H9 (cell line): ENCODE results near the gene STX8. TPM values are rescaled to one million over a fixed set of nuclear protein-coding genes. Genes with fewer than 3 reads are reported as not detected.

ENCODE experiments used
- DNase-seq: peaks from one replicate; pipeline ENCODE4 v3.0.0-alpha.2; 2017
- H2AFZ ChIP-seq: one replicate; pipeline ENCODE4 v1.6.1; 2013; ENCODE audit warnings: mild to moderate bottlenecking, low read length, control low read depth, moderate library complexity
- H2AK5ac ChIP-seq: 2 replicates; pipeline ENCODE4 v1.6.1; 2013; ENCODE audit warnings: low read length, control low read depth, mixed read lengths; ENCODE audit not compliant: insufficient read length
- H2BK120ac ChIP-seq: one replicate; pipeline ENCODE4 v1.6.1; 2013; ENCODE audit warnings: low read depth, mild to moderate bottlenecking, low read length, control low read depth, inconsistent platforms; ENCODE audit not compliant: poor library complexity, severe bottlenecking
- H2BK12ac ChIP-seq: 2 replicates; pipeline ENCODE4 v1.6.1; 2013; ENCODE audit warnings: low read length, control low read depth, mixed read lengths, low read depth; ENCODE audit not compliant: insufficient read length
- H2BK15ac ChIP-seq: 2 replicates; pipeline ENCODE4 v1.6.1; 2013; ENCODE audit warnings: low read depth, low read length, control low read depth
- H2BK20ac ChIP-seq: one replicate; pipeline ENCODE4 v1.6.1; 2013; ENCODE audit warnings: low read depth, mild to moderate bottlenecking, low read length, control low read depth, inconsistent platforms; ENCODE audit not compliant: poor library complexity, severe bottlenecking
- H2BK5ac ChIP-seq: 2 replicates; pipeline ENCODE4 v1.6.1; 2013; ENCODE audit warnings: low read length, control low read depth, mixed read lengths; ENCODE audit not compliant: insufficient read length
- H3K14ac ChIP-seq: 2 replicates; pipeline ENCODE4 v1.6.1; 2013; ENCODE audit warnings: low read length, control low read depth; ENCODE audit not compliant: insufficient read depth
- H3K18ac ChIP-seq: 2 replicates; pipeline ENCODE4 v1.6.1; 2013; ENCODE audit warnings: low read depth, mild to moderate bottlenecking, mixed read lengths, low read length, control low read depth; ENCODE audit not compliant: insufficient read length
- H3K23ac ChIP-seq: 2 replicates; pipeline ENCODE4 v1.6.1; 2013; ENCODE audit warnings: low read length, control low read depth, mixed read lengths, low read depth; ENCODE audit not compliant: insufficient read length
- H3K23me2 ChIP-seq: 2 replicates; pipeline ENCODE4 v1.6.1; 2013; ENCODE audit warnings: low read depth, mild to moderate bottlenecking, mixed read lengths, low read length, control low read depth; ENCODE audit not compliant: insufficient read length, poor library complexity, severe bottlenecking
- H3K27ac ChIP-seq: 2 replicates; pipeline ENCODE4 v1.5.1; 2013; ENCODE audit warnings: low read length, control low read depth, mixed read lengths, low read depth; ENCODE audit not compliant: insufficient read length
- H3K27me3 ChIP-seq: 2 replicates; pipeline ENCODE4 v1.6.1; 2013; ENCODE audit warnings: low read length, control low read depth, inconsistent platforms; ENCODE audit not compliant: insufficient read depth
- H3K4ac ChIP-seq: 2 replicates; pipeline ENCODE4 v1.6.1; 2013; ENCODE audit warnings: low read depth, mild to moderate bottlenecking, control low read depth, inconsistent platforms, low read length, moderate library complexity
- H3K4me1 ChIP-seq: 2 replicates; pipeline ENCODE4 v1.6.1; 2013; ENCODE audit warnings: low read length, control low read depth, inconsistent platforms; ENCODE audit not compliant: insufficient read depth
- H3K4me2 ChIP-seq: 2 replicates; pipeline ENCODE4 v1.6.1; 2013; ENCODE audit warnings: low read length, control low read depth, mixed read lengths; ENCODE audit not compliant: insufficient read length, insufficient read depth
- H3K56ac ChIP-seq: 2 replicates; pipeline ENCODE4 v1.6.1; 2013; ENCODE audit warnings: low read depth, mild to moderate bottlenecking, mixed read lengths, low read length, control low read depth; ENCODE audit not compliant: insufficient read length
- H3K79me1 ChIP-seq: 2 replicates; pipeline ENCODE4 v1.6.1; 2013; ENCODE audit warnings: low read depth, mild to moderate bottlenecking, moderate library complexity, low read length, control low read depth, inconsistent platforms; ENCODE audit not compliant: insufficient read depth, poor library complexity, severe bottlenecking
- H3K79me2 ChIP-seq: 2 replicates; pipeline ENCODE4 v1.6.1; 2013; ENCODE audit warnings: low read length, control low read depth, inconsistent platforms; ENCODE audit not compliant: insufficient read depth
- H3K9ac ChIP-seq: 2 replicates; pipeline ENCODE4 v1.6.1; 2013; ENCODE audit warnings: low read length, control low read depth, mixed read lengths; ENCODE audit not compliant: insufficient read length; ENCODE audit errors: extremely low read depth
- H3K9me3 ChIP-seq: one replicate; pipeline ENCODE4 v1.6.1; 2013; ENCODE audit warnings: low read depth, low read length, inconsistent platforms; ENCODE audit not compliant: control insufficient read depth
- H3T11ph ChIP-seq: one replicate; pipeline ENCODE4 v1.6.1; 2013; ENCODE audit warnings: mild to moderate bottlenecking, low read length, control low read depth, inconsistent platforms
- H4K20me1 ChIP-seq: one replicate; pipeline ENCODE4 v1.6.1; 2013; ENCODE audit not compliant: control insufficient read depth, insufficient read length, insufficient read depth
- H4K5ac ChIP-seq: 2 replicates; pipeline ENCODE4 v1.6.1; 2013; ENCODE audit warnings: low read depth, mild to moderate bottlenecking, mixed read lengths, low read length, control low read depth; ENCODE audit not compliant: insufficient read length
- H4K8ac ChIP-seq: replicated peaks from 2 replicates; pipeline ENCODE4 v1.6.1; 2013; ENCODE audit warnings: low read length, control low read depth, mixed read lengths, low read depth; ENCODE audit not compliant: insufficient read length
- H4K91ac ChIP-seq: 2 replicates; pipeline ENCODE4 v1.6.1; 2013; ENCODE audit warnings: low read depth, mild to moderate bottlenecking, moderate library complexity, mixed read lengths, low read length, control low read depth; ENCODE audit not compliant: insufficient read length
- H3K27ac Mint-ChIP-seq, 3 experiments: 2 replicates in 2 of 3; 3 replicates in 1 of 3; pipeline ENCODE4 v1.8.0; 2020 to 2021; ENCODE audit warnings: mixed read lengths in 3 of 3, mild to moderate bottlenecking in 1 of 3, moderate library complexity in 1 of 3
- H3K27me3 Mint-ChIP-seq: 2 replicates; pipeline ENCODE4 v1.8.0; 2021; ENCODE audit warnings: low read depth, mild to moderate bottlenecking, moderate library complexity, mixed read lengths
- H3K36me3 Mint-ChIP-seq, 3 experiments: 2 replicates in 2 of 3; 3 replicates in 1 of 3; pipeline ENCODE4 v1.8.0; 2020 to 2021; ENCODE audit warnings: low read depth in 3 of 3, mixed read lengths in 3 of 3; ENCODE audit not compliant: insufficient read depth in 1 of 3
- H3K4me1 Mint-ChIP-seq, 2 experiments: 2 replicates each; pipeline ENCODE4 v1.8.0; 2020; ENCODE audit warnings: mixed read lengths in 2 of 2
- H3K4me3 Mint-ChIP-seq, 2 experiments: 2 replicates in 1 of 2; 3 replicates in 1 of 2; pipeline ENCODE4 v1.8.0; 2020 to 2021; ENCODE audit warnings: mild to moderate bottlenecking in 2 of 2, mixed read lengths in 2 of 2, moderate library complexity in 1 of 2
- H3K9me3 Mint-ChIP-seq, 2 experiments: 2 replicates in 1 of 2; 3 replicates in 1 of 2; pipeline ENCODE4 v1.8.0; 2020; ENCODE audit warnings: mild to moderate bottlenecking in 2 of 2, mixed read lengths in 2 of 2, moderate library complexity in 1 of 2
- WGBS: extraction: QIAGEN DNeasy Blood & Tissue Kit; methylation state at CpG from one replicate; pipeline ENCODE4 v1.1.7; 2013; ENCODE audit warnings: missing lambda C conversion rate, low lambda C conversion rate, mixed read lengths; ENCODE audit not compliant: insufficient read length; ENCODE audit errors: extremely low coverage; 5-methylcytosine and 5-hydroxymethylcytosine counted together
- total RNA-seq: library from RNA; stranded (reverse); gene quantifications from 2 replicates; pipeline ENCODE4 v1.2.1, GENCODE V29; 2021
- TF ChIP-seq, protein P1 (sequence below): fragments of 200-600 bp; sonication (generic); conservative IDR thresholded peaks from 3 replicates; pipeline ENCODE4 v1.8.0; 2021; ENCODE audit warnings: antibody characterized with exemption, mild to moderate bottlenecking

The STX8 gene
- total RNA-seq, 1 experiment from 2014 or later, result 55.1 TPM

DNA sequence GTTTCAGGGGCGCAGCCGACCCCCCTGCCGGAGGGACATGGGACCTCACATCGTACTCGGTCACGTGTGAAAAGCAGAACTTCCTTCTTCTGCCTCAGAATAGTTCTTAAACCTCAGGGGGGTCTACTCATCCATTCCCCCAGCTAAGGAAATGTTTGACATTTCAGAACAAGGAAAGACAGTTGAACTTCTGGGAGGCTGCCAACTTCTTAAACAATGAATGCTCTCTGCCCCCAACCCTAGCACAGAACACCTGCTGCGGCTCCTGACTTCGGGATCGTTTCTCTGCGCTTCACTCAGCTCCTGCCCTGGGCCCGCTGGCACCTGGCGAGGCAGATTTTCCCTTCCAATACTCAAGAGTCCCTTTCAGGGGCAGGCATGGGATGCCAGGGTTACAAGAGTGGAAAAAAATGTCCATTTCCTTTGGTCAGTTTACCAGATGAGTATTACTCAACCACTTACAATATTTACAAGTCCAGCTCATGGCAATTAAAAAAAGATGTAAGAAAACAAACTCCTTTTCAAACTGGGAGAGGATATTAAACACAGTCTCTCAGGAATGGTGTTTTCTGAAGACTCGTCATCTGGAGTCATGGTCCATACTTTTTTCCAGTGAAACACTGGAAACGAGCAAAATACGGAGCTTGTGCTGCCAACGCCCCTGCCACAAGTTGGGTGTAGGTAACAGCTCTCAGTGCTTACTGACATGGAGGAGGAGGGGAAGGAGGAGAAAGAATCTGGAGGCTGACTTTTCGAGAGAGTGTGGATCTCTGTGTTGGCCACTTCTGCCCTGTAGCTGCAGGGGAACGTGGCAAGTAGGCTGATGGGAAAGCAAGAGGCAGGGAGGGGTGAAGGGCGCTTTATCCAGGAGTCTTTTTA is 318.6 kb downstream of the STX8 start:
- H3K36me3 Mint-ChIP-seq, result no peaks in the 10 kb centered on the region
- no peaks in the 10 kb centered on the region for H3K79me2 ChIP-seq
- no peak overlapping the region for H3K9ac ChIP-seq
- H2AK5ac ChIP-seq, result no peak overlapping the region
- H3K27me3 Mint-ChIP-seq, result no peaks in the 10 kb centered on the region
- no peak overlapping the region for H2BK5ac ChIP-seq
- no peak overlapping the region for H2AFZ ChIP-seq
- H3K4me2 ChIP-seq, result no peak overlapping the region
- H3K23ac ChIP-seq, result no peak overlapping the region
- no peak overlapping the region for H4K8ac ChIP-seq
- H3T11ph ChIP-seq, result no peak overlapping the region
- H3K14ac ChIP-seq, result no peak overlapping the region; the same call in 1 of the 2 replicates
- no peak overlapping the region for H3K27ac ChIP-seq
- H3K27ac Mint-ChIP-seq, result peak overlapping the region in 2 of 3 experiments; percentile 12 to 30; a peak in 2 of 7 replicates
- no peak overlapping the region for H2BK12ac ChIP-seq
- no peaks in the 10 kb centered on the region for H4K20me1 ChIP-seq
- no peak overlapping the region for H3K4ac ChIP-seq
- H3K4me1 Mint-ChIP-seq, result peaks cover 37 to 40% of the 10 kb centered on the region in 2 experiments
- no peaks in the 10 kb centered on the region; the same call in 1 of the 2 replicates for H3K4me1 ChIP-seq
- H3K56ac ChIP-seq, result no peak overlapping the region
- H3K18ac ChIP-seq, result no peak overlapping the region
- H4K91ac ChIP-seq, result no peak overlapping the region
- H3K23me2 ChIP-seq, result no peaks in the 10 kb centered on the region
- H3K79me1 ChIP-seq, result no peaks in the 10 kb centered on the region
- no CpG with 5 or more reads among the region's 19 CpGs for WGBS
- TF ChIP-seq, protein P1, sequence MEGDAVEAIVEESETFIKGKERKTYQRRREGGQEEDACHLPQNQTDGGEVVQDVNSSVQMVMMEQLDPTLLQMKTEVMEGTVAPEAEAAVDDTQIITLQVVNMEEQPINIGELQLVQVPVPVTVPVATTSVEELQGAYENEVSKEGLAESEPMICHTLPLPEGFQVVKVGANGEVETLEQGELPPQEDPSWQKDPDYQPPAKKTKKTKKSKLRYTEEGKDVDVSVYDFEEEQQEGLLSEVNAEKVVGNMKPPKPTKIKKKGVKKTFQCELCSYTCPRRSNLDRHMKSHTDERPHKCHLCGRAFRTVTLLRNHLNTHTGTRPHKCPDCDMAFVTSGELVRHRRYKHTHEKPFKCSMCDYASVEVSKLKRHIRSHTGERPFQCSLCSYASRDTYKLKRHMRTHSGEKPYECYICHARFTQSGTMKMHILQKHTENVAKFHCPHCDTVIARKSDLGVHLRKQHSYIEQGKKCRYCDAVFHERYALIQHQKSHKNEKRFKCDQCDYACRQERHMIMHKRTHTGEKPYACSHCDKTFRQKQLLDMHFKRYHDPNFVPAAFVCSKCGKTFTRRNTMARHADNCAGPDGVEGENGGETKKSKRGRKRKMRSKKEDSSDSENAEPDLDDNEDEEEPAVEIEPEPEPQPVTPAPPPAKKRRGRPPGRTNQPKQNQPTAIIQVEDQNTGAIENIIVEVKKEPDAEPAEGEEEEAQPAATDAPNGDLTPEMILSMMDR, result no peak
- no peak overlapping the region for H4K5ac ChIP-seq
- H3K4me3 Mint-ChIP-seq, result no peak overlapping the region
- no peaks in the 10 kb centered on the region for H3K9me3 ChIP-seq
- no peak overlapping the region for H2BK20ac ChIP-seq
- H3K9me3 Mint-ChIP-seq, result no peaks in the 10 kb centered on the region
- no peaks in the 10 kb centered on the region for H3K27me3 ChIP-seq
- H2BK15ac ChIP-seq, result no peak overlapping the region
- DNase-seq, result no peak
- H2BK120ac ChIP-seq, result no peak overlapping the region
